A673 (cell line): ENCODE results near the gene DOCK4. TPM values are rescaled to one million over a fixed set of nuclear protein-coding genes. Genes with fewer than 3 reads are reported as not detected.

Experiments
- BruUV-seq: library from RNA; stranded (reverse); fragments of 400-500 nt; replicated peaks from 2 replicates; lab custom pipeline; 2021; lab: Mats Ljungman, UMichigan
- CTCF ChIA-PET: fragments of 300-600 bp; sonication (Branson Sonifier 250); formaldehyde crosslinking; loops from one replicate; lab custom pipeline; 2022; ENCODE audit warnings: antibody characterized with exemption; lab: Charles Lee
- POLR2A ChIA-PET: fragments of 300-600 bp; sonication (Branson Sonifier 250); formaldehyde crosslinking; loops from one replicate; lab custom pipeline; 2022; ENCODE audit warnings: antibody characterized with exemption; ENCODE audit not compliant: low non-redundant PET; lab: Charles Lee
- DNase-seq: peaks from one replicate; pipeline ENCODE4 v3.0.0-alpha.2; 2015; ENCODE audit warnings: low spot score
- H3K27ac ChIP-seq: fragments of 200-600 bp; sonication (generic); 2 replicates; pipeline ENCODE4 v1.5.1; 2016; ENCODE audit warnings: mixed run types, low read depth, mild to moderate bottlenecking, mixed read lengths, antibody characterized with exemption, low read length; ENCODE audit not compliant: poor library complexity, severe bottlenecking
- H3K27me3 ChIP-seq: fragments of 200-600 bp; sonication (generic); replicated peaks from 2 replicates; pipeline ENCODE4 v1.6.1; 2017; ENCODE audit warnings: mixed run types, low read depth, mild to moderate bottlenecking, mixed read lengths, antibody characterized with exemption, low read length; ENCODE audit not compliant: insufficient read depth, poor library complexity
- H3K36me3 ChIP-seq: fragments of 200-600 bp; sonication (generic); 2 replicates; pipeline ENCODE4 v1.6.1; 2016; ENCODE audit warnings: mixed run types, mild to moderate bottlenecking, mixed read lengths, antibody characterized with exemption, low read length; ENCODE audit not compliant: insufficient read depth, poor library complexity, severe bottlenecking
- H3K4me1 ChIP-seq: fragments of 200-600 bp; sonication (generic); 2 replicates; pipeline ENCODE4 v1.6.1; 2017; ENCODE audit warnings: mixed run types, mild to moderate bottlenecking, mixed read lengths, antibody characterized with exemption, low read length; ENCODE audit not compliant: insufficient read depth, poor library complexity, severe bottlenecking
- H3K4me3 ChIP-seq: fragments of 200-600 bp; sonication (generic); 2 replicates; pipeline ENCODE4 v1.5.1; 2016; ENCODE audit warnings: low read depth, mixed run types, mild to moderate bottlenecking, mixed read lengths, low read length; ENCODE audit not compliant: poor library complexity, severe bottlenecking
- H3K9me3 ChIP-seq: fragments of 200-600 bp; sonication (generic); 2 replicates; pipeline ENCODE4 v1.6.1; 2016; ENCODE audit warnings: mixed run types, low read depth, mild to moderate bottlenecking, mixed read lengths, antibody characterized with exemption, low read length; ENCODE audit not compliant: poor library complexity, severe bottlenecking
- EZH2 ChIP-seq: fragments of 200-600 bp; sonication (generic); IDR thresholded peaks from 2 replicates; pipeline ENCODE4 v1.6.1; 2017; ENCODE audit warnings: borderline replicate concordance, low read depth, mild to moderate bottlenecking, mixed read lengths, antibody characterized with exemption, low read length; ENCODE audit not compliant: poor library complexity, severe bottlenecking
- intact Hi-C: fragments of 100-400 bp; cut with micrococcal nuclease; formaldehyde crosslinking; loops from one replicate; pipeline ENCODE4 v1.10.0; 2022; ENCODE audit not compliant: unreplicated experiment
- total RNA-seq: library from RNA; stranded (reverse); gene quantifications from 2 replicates; pipeline ENCODE4 v1.2.3, GENCODE V29; 2021
- TF ChIP-seq, protein P1 (sequence below): fragments of 300-800, 200-600 bp; sonication (generic); conservative IDR thresholded peaks from 2 replicates; pipeline ENCODE4 v1.5.1; 2017; ENCODE audit warnings: low read depth, mild to moderate bottlenecking, antibody characterized with exemption, low read length, moderate library complexity, mixed read lengths

Gene DOCK4
- total RNA-seq, 1 experiment from 2014 or later: 28.5 TPM

- Histone ChIP-seq H3K27ac (no peak overlapping the region), H3K27me3 (no peaks in the 10 kb centered on the region), H3K4me3 (no peak overlapping the region), H3K36me3 (no peaks in the 10 kb centered on the region), H3K9me3 (no peaks in the 10 kb centered on the region), H3K4me1 (peaks cover 34% of the 10 kb centered on the region)
- ChIA-PET CTCF (interaction anchor here (0.7 kb wide), 1 partner anchor 74 kb away, joined by 3 read pairs; no protein-coding TSS in a partner anchor), POLR2A (no interaction called here)
- intact Hi-C loops: no loop called here
- no TSS peak for BruUV-seq
- TF ChIP-seq, protein P1, sequence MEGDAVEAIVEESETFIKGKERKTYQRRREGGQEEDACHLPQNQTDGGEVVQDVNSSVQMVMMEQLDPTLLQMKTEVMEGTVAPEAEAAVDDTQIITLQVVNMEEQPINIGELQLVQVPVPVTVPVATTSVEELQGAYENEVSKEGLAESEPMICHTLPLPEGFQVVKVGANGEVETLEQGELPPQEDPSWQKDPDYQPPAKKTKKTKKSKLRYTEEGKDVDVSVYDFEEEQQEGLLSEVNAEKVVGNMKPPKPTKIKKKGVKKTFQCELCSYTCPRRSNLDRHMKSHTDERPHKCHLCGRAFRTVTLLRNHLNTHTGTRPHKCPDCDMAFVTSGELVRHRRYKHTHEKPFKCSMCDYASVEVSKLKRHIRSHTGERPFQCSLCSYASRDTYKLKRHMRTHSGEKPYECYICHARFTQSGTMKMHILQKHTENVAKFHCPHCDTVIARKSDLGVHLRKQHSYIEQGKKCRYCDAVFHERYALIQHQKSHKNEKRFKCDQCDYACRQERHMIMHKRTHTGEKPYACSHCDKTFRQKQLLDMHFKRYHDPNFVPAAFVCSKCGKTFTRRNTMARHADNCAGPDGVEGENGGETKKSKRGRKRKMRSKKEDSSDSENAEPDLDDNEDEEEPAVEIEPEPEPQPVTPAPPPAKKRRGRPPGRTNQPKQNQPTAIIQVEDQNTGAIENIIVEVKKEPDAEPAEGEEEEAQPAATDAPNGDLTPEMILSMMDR: no peak
- TF ChIP-seq EZH2: no peak
- peak; percentile 36 for DNase-seq
Measured at GRCh38 chr7:112160130-112160770, 45.9 kb downstream of the DOCK4 start.

- H3K27me3 ChIP-seq: no peaks in the 10 kb centered on the region
- TF ChIP-seq, protein P1: no peak
- no peak for TF ChIP-seq EZH2
- no TSS peak for BruUV-seq
- no peaks in the 10 kb centered on the region for H3K36me3 ChIP-seq
- ChIA-PET POLR2A (no interaction called here), CTCF (no interaction called here)
- no peak for DNase-seq
- H3K27ac ChIP-seq: no peak overlapping the region
- H3K4me1 ChIP-seq: peaks cover 34% of the 10 kb centered on the region
- H3K4me3 ChIP-seq: no peak overlapping the region
- intact Hi-C loops: no loop called here
- no peaks in the 10 kb centered on the region for H3K9me3 ChIP-seq
Measured at GRCh38 chr7:112159351-112159750, 46.8 kb downstream of the DOCK4 start.

GRCh38 chr7:112157072-112157471 is 49.1 kb downstream of the DOCK4 start:
- no peak for TF ChIP-seq EZH2
- TF ChIP-seq, protein P1: no peak
- no peaks in the 10 kb centered on the region for H3K36me3 ChIP-seq
- DNase-seq: no peak
- intact Hi-C loops: no loop called here
- H3K27me3 ChIP-seq: no peaks in the 10 kb centered on the region
- ChIA-PET CTCF (no interaction called here), POLR2A (no interaction called here)
- no peak overlapping the region for H3K27ac ChIP-seq
- no peak overlapping the region for H3K4me3 ChIP-seq
- no peaks in the 10 kb centered on the region for H3K9me3 ChIP-seq
- BruUV-seq: no TSS peak
- peaks cover 23% of the 10 kb centered on the region for H3K4me1 ChIP-seq
